ENCODE data around the gene RPS3.

Gene RPS3

DNA sequence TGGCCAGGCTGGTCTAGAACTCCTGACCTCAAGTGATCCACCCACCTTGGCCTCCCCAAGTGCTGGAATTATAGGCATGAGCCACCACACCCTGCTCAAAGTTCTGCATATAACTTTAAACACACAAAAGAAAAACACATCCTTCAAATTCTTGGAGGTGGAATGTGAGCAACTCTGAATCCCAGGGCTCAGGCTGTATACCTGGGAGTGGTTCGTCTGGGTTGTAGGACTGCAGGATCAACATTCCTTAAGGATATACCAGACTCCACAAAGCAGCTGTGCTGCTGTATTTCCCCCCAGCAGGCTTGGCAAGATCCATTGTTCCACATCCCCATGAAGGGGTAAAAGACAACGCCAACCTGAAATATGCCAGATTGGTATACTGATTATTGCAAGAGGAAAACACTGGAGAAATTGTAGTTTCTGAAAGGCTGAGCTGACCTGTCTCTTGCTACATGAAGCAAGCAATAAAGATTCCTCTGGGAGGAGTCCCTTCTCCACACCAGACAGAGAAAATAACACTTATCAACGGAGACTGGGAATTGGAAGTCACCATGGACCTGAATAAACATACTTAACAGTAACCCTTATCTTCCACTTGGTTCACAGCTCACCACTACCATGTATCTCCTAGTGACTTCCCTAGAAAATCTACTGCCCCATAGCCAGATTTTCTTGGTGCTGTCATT lies 12.2 kb upstream of the RPS3 start:
- WGBS (ENCODE audit: insufficient coverage) = 100% methylated on average over 2 of the region's 3 CpGs
- POLR2A ChIA-PET = no interaction called here
- Histone ChIP-seq H3K27me3 (replicated peaks in 2 of 5; ENCODE audit: control insufficient read depth in 4 of 5, insufficient read depth in 5 of 5, low read length in 4 of 5) (no peaks in the 10 kb centered on the region), H3K4me3 (ENCODE audit: control insufficient read depth in 1 of 7, extremely low read depth in 1 of 7, insufficient read depth in 4 of 7, low read depth in 2 of 7, low read length in 6 of 7) (no peak overlapping the region), H3K9me3 (ENCODE audit: control extremely low read depth in 1 of 5, control insufficient read depth in 4 of 5, insufficient read depth in 2 of 5, low read depth in 1 of 5, low read length in 4 of 5) (no peaks in the 10 kb centered on the region), H3K4me1 (ENCODE audit: control extremely low read depth in 1 of 4, control insufficient read depth in 4 of 4, insufficient read depth in 4 of 4, low read length in 3 of 4) (peaks cover 5 to 29% (median 27%) of the 10 kb centered on the region in 4 experiments), H3K36me3 (ENCODE audit: control insufficient read depth in 4 of 4, insufficient read depth in 4 of 4, low read length in 3 of 4) (no peaks in the 10 kb centered on the region), H3K27ac (ENCODE audit: insufficient read depth in 1 of 2, low read depth in 1 of 2, low read length in 2 of 2, poor library complexity in 1 of 2, severe bottlenecking in 2 of 2) (no peak overlapping the region)
- DNase-seq = no peak
- CTCF ChIA-PET = interaction anchor here (1.1 to 20.1 kb wide), 14 partner anchors 10 to 146 kb away, joined by 3 to 455 read pairs (median 12); partner anchors contain the start of gene ARRB1

DNA sequence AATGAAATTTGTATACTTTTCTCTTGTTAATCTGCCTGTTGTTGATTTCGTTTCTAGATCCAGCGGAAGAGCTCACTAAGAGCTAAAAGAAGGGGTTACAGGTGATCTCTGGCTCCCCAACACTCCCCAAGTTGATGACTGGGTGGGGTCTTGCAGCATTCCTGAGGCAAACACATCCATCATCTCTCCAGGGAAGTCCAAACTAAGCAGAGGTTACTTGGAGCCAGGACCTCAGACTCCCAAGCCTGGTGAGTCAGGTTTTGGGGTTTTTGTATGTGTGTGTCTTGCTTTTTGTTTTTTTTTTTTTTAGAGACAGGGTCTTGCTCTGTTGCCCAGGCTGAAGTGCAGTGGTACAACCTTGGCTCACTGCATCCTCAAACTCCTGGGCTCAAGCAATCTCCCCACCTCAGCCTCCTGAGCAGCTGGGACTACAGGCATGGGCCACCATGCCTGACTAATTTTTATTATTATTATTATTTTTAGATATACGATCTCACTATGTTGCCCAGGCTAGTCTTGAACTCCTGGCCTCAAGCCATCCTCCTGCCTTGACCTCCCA lies 11.5 kb upstream of the RPS3 start:
- no peak for DNase-seq
- Histone ChIP-seq H3K27ac (ENCODE audit: insufficient read depth in 1 of 2, low read depth in 1 of 2, low read length in 2 of 2, poor library complexity in 1 of 2, severe bottlenecking in 2 of 2) (no peak overlapping the region), H3K4me1 (ENCODE audit: control extremely low read depth in 1 of 4, control insufficient read depth in 4 of 4, insufficient read depth in 4 of 4, low read length in 3 of 4) (peaks cover 5 to 25% (median 24%) of the 10 kb centered on the region in 4 experiments), H3K36me3 (ENCODE audit: control insufficient read depth in 4 of 4, insufficient read depth in 4 of 4, low read length in 3 of 4) (no peaks in the 10 kb centered on the region), H3K27me3 (replicated peaks in 2 of 5; ENCODE audit: control insufficient read depth in 4 of 5, insufficient read depth in 5 of 5, low read length in 4 of 5) (no peaks in the 10 kb centered on the region), H3K9me3 (ENCODE audit: control extremely low read depth in 1 of 5, control insufficient read depth in 4 of 5, insufficient read depth in 2 of 5, low read depth in 1 of 5, low read length in 4 of 5) (no peaks in the 10 kb centered on the region), H3K4me3 (ENCODE audit: control insufficient read depth in 1 of 7, extremely low read depth in 1 of 7, insufficient read depth in 4 of 7, low read depth in 2 of 7, low read length in 6 of 7) (no peak overlapping the region)
- no CpG with 5 or more reads among the region's 3 CpGs for WGBS (ENCODE audit: insufficient coverage)
- POLR2A ChIA-PET = no interaction called here
- CTCF ChIA-PET = interaction anchor here (0.6 to 20.1 kb wide), 26 partner anchors 10 to 187 kb away, joined by 3 to 455 read pairs (median 6); partner anchors contain the start of gene ARRB1

DNA sequence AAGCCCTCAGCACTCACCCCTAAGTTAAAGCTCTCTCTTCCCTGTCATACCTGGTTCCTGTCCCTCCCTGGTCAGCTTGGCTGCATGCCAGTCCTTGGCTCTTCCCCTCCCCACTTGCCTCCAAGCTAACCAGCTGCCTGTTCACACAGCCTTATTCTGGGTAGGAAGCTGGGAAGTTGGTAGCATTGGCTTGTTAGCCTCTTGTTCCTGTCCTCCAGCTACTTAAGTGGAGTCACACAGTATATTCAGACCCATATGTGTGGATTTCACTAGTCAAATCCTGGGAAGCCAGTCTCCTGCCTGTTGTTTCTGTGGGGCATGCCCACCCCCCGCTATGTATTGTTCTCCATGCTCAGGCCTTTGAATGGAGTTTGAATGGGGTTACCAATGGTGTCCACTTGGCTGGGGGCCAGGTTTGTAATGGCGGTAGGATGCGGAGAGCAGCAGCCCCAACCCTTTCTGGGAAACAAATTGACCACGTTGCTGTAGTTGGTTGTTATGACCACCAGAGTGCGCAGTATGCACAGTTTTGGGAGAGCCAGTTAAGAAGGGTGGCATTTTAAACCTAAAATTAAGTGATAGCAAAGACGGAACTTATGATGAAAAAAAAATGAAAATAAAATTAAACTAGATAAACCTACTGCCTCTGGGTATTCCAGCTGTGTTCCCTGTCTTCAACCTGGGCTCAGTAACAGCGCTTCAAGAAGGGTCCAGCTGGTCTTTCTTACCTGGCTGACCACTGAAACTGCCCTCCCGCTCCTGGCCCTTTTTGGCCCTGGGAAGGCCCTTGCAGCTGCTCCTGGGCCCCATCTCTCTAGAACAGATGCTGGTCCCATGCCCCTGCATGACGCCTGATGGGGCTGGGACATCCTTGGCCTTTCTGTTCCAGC lies 10.7 kb upstream of the RPS3 start:
- H3K36me3 ChIP-seq (ENCODE audit: control insufficient read depth in 4 of 4, insufficient read depth in 4 of 4, low read length in 3 of 4) = no peaks in the 10 kb centered on the region
- H3K27ac ChIP-seq (ENCODE audit: insufficient read depth in 1 of 2, low read depth in 1 of 2, low read length in 2 of 2, poor library complexity in 1 of 2, severe bottlenecking in 2 of 2) = no peak overlapping the region
- DNase-seq = peak; percentile 81 to 93 (median 89)
- H3K4me3 ChIP-seq (ENCODE audit: control insufficient read depth in 1 of 7, extremely low read depth in 1 of 7, insufficient read depth in 4 of 7, low read depth in 2 of 7, low read length in 6 of 7) = peak overlapping the region in 1 of 7 experiments; percentile 52
- H3K4me1 ChIP-seq (ENCODE audit: control extremely low read depth in 1 of 4, control insufficient read depth in 4 of 4, insufficient read depth in 4 of 4, low read length in 3 of 4) = peaks cover under 1 to 18% (median 17%) of the 10 kb centered on the region in 4 experiments
- no peaks in the 10 kb centered on the region for H3K27me3 ChIP-seq (replicated peaks in 2 of 5; ENCODE audit: control insufficient read depth in 4 of 5, insufficient read depth in 5 of 5, low read length in 4 of 5)
- 45% methylated on average over 6 of the region's 9 CpGs for WGBS (ENCODE audit: insufficient coverage)
- no peaks in the 10 kb centered on the region for H3K9me3 ChIP-seq (ENCODE audit: control extremely low read depth in 1 of 5, control insufficient read depth in 4 of 5, insufficient read depth in 2 of 5, low read depth in 1 of 5, low read length in 4 of 5)
- ChIA-PET POLR2A (no interaction called here), CTCF (interaction anchor here (0.6 to 20.1 kb wide), 29 partner anchors 9 to 186 kb away, joined by 3 to 455 read pairs (median 5); partner anchors contain the start of gene ARRB1)

DNA sequence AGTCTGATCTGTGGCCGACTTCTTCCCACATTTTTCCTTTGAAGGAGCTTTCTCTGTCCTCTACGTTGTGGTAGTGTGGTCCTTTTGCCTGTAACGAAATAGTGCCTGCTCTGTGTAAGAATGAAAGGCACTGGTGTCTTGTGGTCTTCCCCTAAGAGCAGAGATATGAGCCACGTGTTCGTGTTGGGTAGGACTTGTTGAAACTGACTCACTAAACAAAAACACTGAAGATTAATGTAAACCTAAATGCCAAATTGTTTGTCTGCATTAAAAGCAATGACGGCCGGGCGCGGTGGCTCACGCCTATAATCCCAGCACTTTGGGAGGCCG lies 10.1 kb upstream of the RPS3 start:
- no peak overlapping the region for H3K4me3 ChIP-seq (ENCODE audit: control insufficient read depth in 1 of 7, extremely low read depth in 1 of 7, insufficient read depth in 4 of 7, low read depth in 2 of 7, low read length in 6 of 7)
- H3K36me3 ChIP-seq (ENCODE audit: control insufficient read depth in 4 of 4, insufficient read depth in 4 of 4, low read length in 3 of 4) = no peaks in the 10 kb centered on the region
- no peaks in the 10 kb centered on the region for H3K27me3 ChIP-seq (replicated peaks in 2 of 5; ENCODE audit: control insufficient read depth in 4 of 5, insufficient read depth in 5 of 5, low read length in 4 of 5)
- DNase-seq = no peak
- 94% methylated on average over 7 of the region's 11 CpGs for WGBS (ENCODE audit: insufficient coverage)
- no peaks in the 10 kb centered on the region for H3K9me3 ChIP-seq (ENCODE audit: control extremely low read depth in 1 of 5, control insufficient read depth in 4 of 5, insufficient read depth in 2 of 5, low read depth in 1 of 5, low read length in 4 of 5)
- no peak overlapping the region for H3K27ac ChIP-seq (ENCODE audit: insufficient read depth in 1 of 2, low read depth in 1 of 2, low read length in 2 of 2, poor library complexity in 1 of 2, severe bottlenecking in 2 of 2)
- ChIA-PET CTCF (interaction anchor here (0.8 to 20.1 kb wide), 21 partner anchors 8 to 154 kb away, joined by 3 to 455 read pairs (median 5); partner anchors contain the start of gene ARRB1), POLR2A (no interaction called here)
- H3K4me1 ChIP-seq (ENCODE audit: control extremely low read depth in 1 of 4, control insufficient read depth in 4 of 4, insufficient read depth in 4 of 4, low read length in 3 of 4) = peaks cover 0 to 12% (median 11%) of the 10 kb centered on the region in 4 experiments

DNA sequence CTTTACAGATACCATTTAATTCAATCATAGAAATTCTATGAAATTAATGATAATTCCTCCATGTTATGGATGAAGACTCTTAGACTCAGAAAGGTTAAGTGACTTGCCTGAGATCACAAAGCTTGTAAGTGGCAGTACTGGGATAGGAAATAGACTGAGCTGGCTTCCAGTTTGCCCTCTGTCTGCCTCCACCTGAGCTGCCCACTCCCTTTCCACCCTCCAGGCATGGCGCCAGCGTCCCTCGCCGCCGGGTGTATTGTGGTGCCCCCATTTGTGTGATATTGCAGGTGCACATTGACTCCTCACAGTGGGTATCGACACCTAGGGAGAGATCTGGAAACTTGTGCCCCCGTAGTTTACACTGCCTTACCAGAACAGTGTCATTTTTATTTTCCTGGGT lies 9.4 kb upstream of the RPS3 start:
- H3K9me3 ChIP-seq (ENCODE audit: control extremely low read depth in 1 of 5, control insufficient read depth in 4 of 5, insufficient read depth in 2 of 5, low read depth in 1 of 5, low read length in 4 of 5) = no peaks in the 10 kb centered on the region
- H3K4me3 ChIP-seq (ENCODE audit: control insufficient read depth in 1 of 7, extremely low read depth in 1 of 7, insufficient read depth in 4 of 7, low read depth in 2 of 7, low read length in 6 of 7) = no peak overlapping the region
- H3K4me1 ChIP-seq (ENCODE audit: control extremely low read depth in 1 of 4, control insufficient read depth in 4 of 4, insufficient read depth in 4 of 4, low read length in 3 of 4) = peaks cover 0 to 8% (median 7%) of the 10 kb centered on the region in 4 experiments
- ChIA-PET CTCF (interaction anchor here (1.0 to 20.1 kb wide), 12 partner anchors 8 to 111 kb away, joined by 3 to 455 read pairs (median 8); partner anchors contain the start of gene ARRB1), POLR2A (no interaction called here)
- no peak for DNase-seq
- no peaks in the 10 kb centered on the region for H3K27me3 ChIP-seq (replicated peaks in 2 of 5; ENCODE audit: control insufficient read depth in 4 of 5, insufficient read depth in 5 of 5, low read length in 4 of 5)
- H3K27ac ChIP-seq (ENCODE audit: insufficient read depth in 1 of 2, low read depth in 1 of 2, low read length in 2 of 2, poor library complexity in 1 of 2, severe bottlenecking in 2 of 2) = no peak overlapping the region
- 96% methylated on average over 6 of the region's 7 CpGs for WGBS (ENCODE audit: insufficient coverage)
- no peaks in the 10 kb centered on the region for H3K36me3 ChIP-seq (ENCODE audit: control insufficient read depth in 4 of 4, insufficient read depth in 4 of 4, low read length in 3 of 4)

DNA sequence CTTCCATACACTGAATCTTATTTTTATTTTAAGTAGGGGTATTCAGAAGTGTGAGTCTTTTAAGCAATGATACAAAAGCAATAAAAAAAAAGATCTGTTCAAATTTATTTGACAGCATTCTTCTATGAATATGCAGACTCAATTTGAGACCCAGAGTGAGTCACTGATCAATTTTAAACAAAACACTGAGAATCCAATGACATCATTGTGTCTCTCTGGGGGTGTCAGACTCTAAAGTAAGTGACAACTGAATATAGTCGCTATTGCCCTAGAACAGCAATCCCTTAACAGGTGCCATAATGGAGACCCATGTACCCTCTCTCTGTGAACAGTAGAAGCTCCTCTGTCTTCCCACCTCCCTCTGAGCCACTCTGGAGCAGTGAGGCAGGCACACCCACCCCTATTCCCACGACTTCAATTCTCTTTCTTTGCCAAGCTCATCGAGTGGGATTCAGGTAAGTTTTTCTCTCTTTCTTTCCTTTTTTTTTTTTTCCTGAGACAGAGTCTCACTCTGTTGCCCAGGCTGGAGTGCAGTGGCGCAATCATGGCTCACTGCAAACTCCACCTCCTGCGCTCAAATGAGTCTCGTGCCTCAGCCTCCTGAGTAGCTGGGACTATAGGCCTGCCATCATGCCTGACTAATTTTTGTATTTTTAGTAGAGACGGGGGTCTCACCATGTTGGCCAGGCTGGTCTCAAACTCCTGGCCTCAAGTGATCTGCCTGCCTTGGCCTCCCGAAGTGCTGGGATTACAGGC lies 5.1 kb upstream of the RPS3 start:
- WGBS (ENCODE audit: insufficient coverage) = 95% methylated on average over 8 of the region's 8 CpGs
- DNase-seq = no peak
- H3K36me3 ChIP-seq (ENCODE audit: control insufficient read depth in 4 of 4, insufficient read depth in 4 of 4, low read length in 3 of 4) = no peaks in the 10 kb centered on the region
- CTCF ChIA-PET = interaction anchor here (0.6 to 4.5 kb wide), 3 partner anchors 9 to 1482 kb away, joined by 3 to 18 read pairs (median 3); no protein-coding TSS in a partner anchor
- no peaks in the 10 kb centered on the region for H3K27me3 ChIP-seq (replicated peaks in 2 of 5; ENCODE audit: control insufficient read depth in 4 of 5, insufficient read depth in 5 of 5, low read length in 4 of 5)
- H3K4me1 ChIP-seq (ENCODE audit: control extremely low read depth in 1 of 4, control insufficient read depth in 4 of 4, insufficient read depth in 4 of 4, low read length in 3 of 4) = peaks cover 0 to 6% (median 1%) of the 10 kb centered on the region in 4 experiments
- no peak overlapping the region for H3K27ac ChIP-seq (ENCODE audit: insufficient read depth in 1 of 2, low read depth in 1 of 2, low read length in 2 of 2, poor library complexity in 1 of 2, severe bottlenecking in 2 of 2)
- H3K9me3 ChIP-seq (ENCODE audit: control extremely low read depth in 1 of 5, control insufficient read depth in 4 of 5, insufficient read depth in 2 of 5, low read depth in 1 of 5, low read length in 4 of 5) = no peaks in the 10 kb centered on the region
- POLR2A ChIA-PET = no interaction called here
- H3K4me3 ChIP-seq (ENCODE audit: control insufficient read depth in 1 of 7, extremely low read depth in 1 of 7, insufficient read depth in 4 of 7, low read depth in 2 of 7, low read length in 6 of 7) = no peak overlapping the region

Measured in common myeloid progenitor, CD34-positive (primary cell).